ENCODE data around the gene COL13A1.

Gene COL13A1

DNA sequence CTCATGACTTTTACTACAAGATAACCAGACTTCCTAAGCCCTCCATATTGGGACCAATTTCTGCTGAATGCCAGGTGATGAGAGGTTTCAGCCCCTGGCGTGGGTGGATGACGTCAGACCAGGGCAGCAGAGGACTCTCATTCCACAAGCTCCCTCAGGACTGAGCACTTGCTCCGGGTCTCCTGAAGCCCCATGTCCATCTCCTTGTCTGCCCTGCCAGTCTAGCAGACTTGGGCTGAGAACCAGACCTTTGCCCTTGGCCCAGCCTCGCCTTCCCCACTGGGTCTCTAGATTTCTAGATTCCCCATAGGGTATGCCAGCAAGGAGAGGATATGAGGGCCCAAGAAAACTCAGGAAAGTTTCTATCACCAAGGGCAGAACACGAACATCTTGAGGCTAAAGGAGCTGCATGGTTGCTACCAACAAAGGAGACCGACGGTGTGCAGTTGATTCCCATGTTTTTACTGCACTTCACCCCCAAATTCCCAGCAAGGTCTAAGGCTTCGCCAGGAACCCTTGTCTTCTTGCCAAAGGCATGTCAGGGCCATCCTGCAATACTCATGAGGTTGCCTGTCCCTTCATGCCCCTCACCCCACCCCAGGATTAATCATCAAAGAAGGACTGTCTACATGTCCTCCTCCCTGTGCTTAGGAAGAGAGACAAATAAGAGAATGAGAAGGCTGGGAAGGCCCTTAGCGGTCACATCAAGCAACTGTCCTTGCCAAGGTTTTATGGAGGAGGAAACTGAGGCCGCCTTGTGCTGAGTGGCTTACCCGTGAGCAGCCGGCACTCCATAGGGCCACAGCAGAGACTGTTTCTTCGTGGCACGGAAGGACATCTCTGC, 154.4 kb downstream of the COL13A1 start:
- DNase-seq, result no peak

DNA sequence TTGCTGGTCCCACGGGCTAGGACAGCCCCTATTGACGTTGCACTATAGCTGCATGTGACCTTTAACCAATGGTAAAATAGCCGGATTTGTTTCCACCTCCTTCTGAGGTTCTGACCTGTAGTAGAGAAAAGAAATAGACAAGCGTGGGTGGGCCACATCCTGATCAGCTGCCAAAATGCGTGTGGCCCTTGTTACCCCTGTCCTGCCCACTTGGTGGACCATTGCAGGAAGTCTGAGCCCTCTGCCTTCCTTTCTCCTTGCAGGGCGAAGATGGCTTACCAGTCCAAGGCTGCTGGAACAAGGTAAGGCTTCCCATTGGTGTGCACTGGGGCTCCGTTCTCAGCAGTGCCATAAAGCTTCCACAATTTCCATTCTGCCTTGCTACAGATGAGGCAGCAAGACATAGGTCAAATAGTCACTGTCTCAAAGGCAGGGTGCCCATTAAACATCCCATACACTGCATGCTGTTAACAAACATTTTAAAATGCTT, 155.1 kb downstream of the COL13A1 start:
- no peak for DNase-seq

DNA sequence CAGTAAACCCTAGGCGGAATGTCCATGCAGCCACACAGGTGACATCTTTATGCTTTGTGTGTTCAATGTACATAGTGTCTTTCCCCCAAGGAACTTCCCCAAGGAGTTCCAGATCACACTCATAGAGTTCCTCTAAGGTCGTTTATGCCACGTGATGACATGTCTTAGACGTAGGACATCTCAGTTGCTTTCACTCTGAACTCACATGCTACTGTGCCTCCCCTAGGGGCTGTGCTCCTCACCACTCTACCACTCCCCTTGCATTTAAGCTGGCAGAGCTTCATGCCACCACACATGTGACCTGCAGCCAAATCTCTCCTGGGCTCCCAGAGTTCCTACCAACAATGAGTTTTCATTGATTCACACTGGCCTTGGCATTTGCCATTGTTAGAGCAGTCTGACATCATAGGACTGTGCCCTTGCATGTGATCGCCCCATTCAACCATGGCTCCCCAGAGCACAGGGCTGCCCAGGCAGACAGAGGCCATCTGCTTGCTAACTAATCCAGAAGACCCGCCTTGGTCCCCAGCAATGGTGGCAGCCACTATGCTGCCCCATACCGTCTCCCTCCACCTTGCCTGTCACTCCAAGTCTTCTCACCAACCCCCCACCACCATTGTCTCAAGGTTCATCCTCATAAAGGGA, 155.7 kb downstream of the COL13A1 start:
- no peak for DNase-seq

DNA sequence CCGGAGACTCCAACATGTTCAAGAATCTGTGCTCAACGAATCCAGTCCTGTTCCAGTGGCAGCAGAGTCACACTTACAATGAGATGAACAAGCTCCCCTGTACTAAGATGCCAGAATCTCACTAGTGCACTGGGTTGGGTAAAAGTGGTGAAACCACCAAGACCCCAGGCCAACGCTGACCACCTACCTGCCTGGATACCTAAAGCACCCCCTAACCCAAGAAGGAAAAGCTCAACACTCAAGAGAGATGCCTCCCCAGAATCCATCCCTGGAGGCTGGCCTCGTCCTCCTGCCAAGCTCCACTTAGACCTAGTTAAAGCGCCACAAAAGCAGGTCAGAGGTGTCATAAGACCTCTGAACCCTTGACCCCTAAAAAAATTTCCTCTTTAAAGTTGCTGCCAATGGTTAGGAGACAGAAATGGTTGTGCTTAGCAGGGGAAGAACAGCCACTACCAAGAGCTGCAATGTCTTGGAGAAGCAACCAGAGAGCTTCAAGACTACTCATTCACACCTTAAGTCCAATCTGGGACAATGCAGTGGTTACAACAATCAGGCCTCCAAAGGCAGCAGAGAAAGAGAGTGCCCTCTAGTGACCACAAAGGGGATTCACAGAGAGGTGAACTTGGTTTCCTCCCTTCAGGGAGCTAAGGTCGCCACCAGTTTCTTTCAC, 156.3 kb downstream of the COL13A1 start:
- DNase-seq, result no peak

DNA sequence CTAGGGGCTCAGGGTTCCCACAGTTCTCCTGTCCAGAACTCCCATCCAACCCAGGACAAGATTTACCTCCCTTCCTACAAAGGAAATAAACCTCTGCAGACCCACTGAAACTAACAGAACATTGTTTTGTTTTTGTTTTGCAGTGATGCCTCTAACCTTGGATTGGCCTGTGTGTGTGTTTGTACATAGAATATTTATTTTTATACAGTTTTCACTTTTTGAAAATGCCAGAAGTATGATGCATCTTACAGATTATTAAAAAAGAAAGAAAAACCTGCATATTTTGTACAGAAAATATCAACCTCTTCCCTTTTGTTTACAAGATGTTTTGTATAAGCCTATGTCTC, 156.8 kb downstream of the COL13A1 start:
- no peak for DNase-seq

DNA sequence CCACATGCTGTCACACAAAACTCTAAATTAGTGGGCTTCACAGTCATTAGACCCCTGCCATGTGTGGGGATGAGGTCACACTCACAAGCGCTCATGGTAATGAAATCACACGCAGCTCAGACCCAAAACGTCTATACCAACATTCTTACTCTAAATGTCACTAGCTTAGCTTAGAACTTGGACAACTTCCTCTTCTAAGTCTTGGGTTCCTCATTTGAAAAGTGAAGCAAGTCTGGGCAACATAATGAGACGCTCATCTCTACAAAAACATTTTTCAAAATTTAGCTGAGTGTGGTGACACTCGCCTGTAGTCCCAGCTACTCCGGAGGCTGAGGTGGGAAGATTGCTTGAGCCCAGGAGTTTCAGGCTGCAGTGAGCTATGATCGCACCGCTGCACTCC, 158.2 kb downstream of the COL13A1 start:
- DNase-seq, result no peak

DNA sequence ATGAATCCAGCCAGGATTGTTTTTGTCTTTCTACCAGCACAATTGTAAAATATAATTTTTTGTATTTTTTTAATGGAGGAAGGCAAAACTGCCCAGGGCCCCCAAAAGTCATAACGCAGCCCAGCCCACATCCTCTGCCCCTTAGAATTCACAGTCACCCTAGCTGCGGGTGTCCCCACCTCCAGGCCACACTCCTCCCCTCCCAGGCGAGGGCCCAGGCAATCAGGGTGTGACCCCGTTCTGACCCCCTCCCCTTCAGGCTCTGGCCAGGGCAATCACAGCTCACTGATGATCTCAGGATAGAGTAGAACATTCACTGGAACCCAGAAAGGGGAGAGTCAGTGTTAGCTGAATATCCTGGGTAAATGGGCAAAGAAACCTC, 158.9 kb downstream of the COL13A1 start:
- no peak for DNase-seq

DNA sequence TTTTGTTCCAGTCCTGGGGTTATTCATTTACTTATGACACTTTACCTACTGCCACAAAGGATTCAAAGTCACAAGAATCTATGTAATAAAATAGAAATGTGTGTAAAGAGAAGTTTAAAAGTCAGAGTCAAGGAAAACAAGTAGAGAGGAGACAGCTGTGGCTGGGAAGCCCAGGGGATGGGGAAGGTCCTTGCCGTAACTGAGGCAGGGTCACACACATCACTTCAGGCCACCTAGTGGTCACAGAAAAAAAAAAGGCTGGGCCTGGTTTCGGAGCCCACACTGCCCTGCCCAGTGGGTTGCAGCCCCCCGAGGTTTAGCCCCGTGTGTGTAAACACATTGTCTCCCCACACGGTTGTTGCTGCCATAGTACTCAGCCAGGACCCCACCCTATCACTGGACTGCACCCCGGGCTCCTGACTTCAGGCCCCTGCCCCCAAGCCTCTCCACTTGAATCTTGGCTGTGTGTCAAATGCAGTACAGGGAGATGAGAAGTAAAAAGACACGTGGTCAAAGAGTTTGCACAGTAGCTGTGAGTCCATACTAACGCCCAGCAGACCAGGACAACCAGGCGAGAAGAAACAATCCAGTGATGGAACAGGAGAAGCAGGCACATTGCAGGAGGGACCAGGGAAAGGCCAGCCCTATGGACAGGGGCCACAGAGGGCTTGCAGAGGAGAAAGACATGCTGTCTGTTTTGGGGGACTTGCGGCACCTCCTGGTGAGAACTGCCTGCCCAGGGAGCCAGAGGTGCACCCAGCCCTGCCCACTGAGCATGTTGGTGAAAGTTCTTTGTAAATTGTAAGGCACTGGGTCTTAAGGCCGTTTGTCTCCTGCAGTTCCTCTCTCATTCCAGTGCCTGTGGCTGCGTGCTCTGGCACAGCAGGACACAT, 159.5 kb downstream of the COL13A1 start:
- DNase-seq, result no peak

DNA sequence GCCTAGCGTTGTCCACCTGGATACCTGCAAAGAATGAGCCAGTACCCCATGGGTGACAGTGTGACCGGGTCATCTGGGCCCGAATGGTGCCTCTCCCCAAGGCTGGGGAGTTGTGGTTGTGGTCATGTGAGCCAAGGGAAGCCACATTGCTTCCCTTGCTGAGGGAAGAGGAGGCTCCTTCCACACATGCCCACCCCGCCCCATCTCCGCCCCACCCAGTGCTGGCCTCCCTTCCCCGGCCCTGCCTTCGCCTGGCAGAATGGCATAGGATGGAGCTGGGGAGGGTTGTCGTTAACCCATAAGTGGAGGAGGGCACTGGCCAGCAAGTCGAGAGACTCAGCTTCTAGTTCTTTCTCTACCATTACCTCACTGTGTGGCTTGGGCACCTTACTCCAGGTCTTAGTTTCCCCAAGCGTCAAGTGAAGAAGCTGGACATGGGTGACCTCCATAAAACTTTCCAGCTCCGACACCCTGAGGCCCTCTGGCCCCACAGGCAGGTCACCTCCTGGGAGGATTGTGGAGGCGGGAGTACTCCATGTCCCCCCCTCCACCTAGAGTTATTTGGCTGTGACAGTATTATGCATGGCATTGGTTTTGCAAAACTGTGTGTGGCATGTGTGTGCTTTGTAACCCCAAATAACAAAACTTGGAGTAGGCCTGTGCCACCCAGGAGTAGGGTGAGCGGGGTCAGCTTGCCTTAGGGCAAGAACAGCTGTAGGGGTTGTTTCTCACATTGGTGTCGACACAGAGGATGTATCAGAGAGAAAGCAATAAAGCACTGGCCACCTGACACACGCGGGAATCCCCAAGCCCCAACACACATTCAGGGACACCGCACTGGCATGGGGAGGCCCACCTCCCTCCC, 160.4 kb downstream of the COL13A1 start:
- DNase-seq, result no peak

DNA sequence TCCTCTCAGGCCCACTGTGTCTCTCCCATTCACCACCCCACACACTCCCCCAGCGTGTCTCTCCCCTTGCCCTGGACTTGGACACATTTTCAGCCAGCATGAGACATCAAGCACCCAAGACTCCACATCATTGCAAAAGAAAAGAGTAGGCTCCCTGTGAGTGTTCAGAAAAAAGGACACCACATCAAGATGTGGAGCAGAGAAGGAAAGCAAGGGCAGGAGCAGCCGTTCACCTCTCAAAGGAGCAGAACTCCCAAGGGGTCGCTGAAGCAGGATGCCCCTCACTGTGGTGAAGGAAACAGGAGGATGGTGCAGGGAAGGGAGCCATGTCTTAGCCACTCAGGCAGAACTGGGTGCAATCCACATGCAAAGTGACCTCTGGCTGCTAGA, 161.0 kb downstream of the COL13A1 start:
- no peak for DNase-seq

DNA sequence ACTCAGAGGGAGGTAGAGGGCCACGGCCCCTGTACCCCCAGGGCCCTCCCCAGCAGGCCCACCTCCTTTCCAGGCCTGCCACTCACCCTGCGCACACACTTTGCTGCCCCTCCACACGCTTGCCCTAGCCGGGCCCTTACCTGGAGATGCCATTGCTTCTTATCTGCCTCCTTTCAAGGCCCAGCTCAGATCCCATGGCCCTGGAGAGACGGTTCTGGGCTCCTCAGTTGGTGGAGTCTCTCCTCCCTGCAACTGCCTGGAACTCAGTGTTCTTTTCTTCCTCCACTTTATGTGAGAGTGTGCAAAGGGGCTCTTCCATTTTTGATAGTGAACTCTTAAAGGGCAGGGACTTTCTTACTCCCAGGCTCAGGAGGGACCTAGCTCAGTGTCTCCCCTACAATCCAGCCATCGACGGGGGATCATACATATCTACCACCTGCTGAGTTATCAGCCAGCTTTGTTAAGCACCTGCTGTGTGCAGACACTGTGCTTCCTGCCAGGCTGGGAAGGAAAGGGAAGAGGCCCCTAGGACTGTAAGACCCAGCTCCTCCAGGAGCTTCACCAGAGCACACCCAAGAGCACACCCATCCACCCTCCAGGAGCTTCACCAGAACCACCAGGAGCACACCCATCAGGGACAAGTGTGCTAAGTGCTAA, 161.6 kb downstream of the COL13A1 start:
- DNase-seq, result no peak

DNA sequence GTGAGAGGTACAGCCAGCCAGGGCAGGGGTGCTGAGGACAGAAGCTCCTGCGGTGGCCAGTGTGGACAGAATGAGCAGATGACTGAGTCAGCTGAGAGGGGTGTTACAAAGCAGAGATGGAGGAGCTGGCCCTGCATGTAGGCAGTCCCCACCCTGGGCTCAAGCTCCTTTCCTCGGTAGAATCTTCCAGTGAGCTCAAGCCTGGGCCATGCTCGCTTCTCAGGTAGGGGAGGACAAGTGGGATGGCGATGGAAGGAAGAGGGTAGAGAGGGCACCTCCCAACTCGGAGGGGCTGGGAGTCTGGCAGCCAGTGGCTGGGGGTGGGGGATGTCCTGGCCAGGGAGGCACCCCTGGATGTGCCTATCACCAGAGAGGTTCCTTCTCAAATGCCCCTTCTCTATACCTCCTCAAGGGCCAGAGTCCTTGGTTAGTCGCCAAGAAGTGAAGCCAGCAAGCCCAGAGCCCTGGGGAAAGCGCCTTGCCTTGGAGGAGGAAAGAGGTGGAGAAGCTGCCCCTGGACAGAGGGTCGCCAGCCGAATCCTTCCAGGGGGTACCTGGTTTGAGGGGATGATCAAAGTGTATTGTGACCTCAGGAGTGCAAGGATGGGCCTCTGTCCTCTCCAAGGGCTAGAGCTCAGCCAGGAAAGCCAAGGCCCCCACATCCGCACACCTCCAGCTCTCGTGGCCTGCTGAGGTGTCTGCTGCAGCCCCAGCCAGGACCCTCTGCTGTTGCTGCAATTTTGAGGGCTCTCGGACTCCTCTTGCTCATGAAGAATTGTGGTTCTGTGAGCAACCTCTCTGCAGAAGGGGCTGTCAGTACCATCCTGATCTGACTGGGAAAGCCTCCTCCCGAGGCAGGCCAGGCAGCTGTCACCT, 162.4 kb downstream of the COL13A1 start:
- DNase-seq, result no peak

DNA sequence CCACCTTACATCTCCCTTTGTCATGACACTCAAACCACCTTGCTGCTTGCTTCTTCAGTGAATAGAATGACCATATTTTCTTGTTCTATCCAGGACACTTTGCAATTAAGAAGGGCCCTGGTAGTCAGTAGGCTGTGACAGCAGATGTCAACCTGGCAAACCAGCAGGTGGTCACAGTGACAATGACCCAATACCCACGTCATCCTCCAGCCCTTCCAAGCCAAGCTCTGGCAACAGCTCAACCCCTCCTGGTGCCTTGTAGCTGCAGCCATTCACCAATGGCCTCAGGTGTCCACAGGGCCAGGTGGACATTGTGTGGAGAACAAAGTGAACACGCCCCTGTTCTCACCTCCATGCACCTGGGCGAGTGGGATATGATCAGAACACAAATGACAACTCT, 163.4 kb downstream of the COL13A1 start:
- DNase-seq, result no peak

DNA sequence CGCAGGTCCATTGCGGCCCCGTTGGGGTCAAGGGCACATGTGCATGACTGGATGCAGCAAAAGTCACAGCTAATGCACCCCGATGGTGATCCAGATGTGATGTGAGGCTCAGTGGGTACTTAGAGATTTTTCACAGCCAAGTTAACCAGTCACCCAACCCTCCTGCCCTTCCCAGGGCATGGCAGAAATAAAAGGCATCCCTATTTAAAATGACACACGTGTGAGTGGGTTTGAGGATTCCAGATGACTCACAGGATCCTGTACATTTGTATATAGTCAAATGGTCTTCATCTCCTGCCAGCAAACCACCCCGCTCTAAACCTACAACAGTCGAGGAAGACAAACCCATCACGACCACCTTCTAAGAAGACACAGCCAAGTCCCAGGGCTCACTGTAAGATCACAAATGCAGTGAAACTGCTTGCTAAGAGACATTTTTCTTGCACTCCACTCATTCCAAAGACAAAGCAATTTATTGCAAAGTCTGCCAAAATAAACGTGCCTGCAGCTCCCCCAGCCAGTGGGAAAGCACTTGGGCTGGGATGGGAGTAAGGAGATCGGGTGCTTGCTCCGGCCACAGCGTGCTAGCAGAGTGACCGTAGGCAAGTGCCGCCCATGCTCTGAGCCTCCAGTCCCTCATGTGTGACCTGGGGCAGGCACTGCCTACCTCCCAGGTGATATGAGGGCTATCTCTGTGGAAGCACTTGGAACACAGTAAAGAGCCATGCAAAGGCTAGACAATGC, 164.4 kb downstream of the COL13A1 start:
- no peak for DNase-seq

DNA sequence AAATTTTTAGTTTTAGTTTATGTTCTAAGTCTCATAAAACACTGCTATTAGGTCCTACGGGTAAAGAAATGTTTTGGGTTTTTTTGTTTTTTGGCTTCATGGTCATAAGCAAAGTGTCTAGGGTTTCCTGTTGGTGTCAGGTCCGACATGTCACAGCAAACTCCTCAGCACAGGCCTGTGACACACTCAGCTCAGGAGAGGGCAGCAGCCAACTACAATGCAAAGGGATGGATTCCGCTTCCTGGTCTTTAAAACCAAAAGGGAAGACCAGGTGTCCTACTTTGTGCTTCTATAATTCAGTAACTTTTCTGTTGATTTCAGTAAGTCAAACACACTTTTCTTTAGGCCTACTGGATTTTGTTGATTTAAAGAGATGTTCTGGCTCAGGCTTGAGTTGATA, 167.1 kb downstream of the COL13A1 start:
- no peak for DNase-seq

DNA sequence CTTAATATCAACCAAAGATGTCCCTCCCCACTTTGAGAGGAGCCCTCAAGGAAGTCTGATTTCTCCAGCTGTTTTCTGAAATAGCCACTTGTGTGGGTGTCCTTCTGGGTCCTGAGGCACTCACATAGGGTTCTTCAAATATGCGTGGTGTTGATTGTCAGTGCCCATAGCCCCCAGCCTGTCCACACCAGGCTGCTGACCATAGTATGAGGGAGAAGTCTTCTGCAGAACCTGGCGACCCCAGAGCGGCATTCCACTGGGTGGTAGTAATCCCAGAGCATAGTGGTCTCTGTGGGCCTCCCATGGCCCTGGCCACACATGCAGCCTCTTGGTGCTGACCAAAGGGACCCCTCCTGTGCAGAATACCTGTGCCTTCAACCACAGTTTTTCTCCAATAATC, 168.3 kb downstream of the COL13A1 start:
- DNase-seq, result no peak

DNA sequence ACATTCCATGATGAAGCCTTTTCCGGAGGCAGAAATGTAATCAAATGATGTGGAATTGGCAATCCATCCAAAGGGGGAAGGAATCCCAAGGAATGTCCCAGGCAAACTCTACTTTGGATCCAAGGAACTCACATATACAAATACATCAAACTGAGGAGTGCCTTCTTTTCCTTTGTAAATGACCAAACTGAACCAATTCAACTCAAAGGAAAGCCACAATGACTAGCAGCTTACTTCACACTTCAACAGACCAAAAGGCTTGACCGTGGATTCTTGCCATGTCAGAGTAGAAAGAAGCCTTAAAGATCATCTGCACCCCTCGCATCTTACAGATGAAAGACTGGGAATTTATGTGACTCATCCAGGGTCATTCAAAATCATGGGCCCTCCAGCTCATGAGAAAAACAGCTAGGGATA, 171.3 kb downstream of the COL13A1 start:
- no peak for DNase-seq

DNA sequence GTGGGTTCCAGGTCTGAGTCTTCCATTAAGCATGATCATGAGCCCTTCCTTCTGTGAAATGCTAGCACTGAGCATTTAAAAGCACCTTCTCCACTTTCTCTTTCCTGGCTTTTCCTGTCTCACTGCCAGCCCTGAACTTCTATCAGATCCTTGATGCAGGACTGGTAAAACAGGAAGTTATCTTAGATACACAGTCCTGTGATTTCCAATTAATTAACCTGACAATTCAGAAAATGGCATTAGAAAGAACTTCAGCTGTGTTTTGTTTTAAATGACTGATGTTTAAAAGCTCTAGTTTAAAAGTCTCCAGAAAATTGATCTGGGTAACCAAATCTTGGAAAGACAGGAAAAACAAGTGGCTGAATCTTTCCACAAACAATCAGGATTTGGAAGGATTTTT, 172.0 kb downstream of the COL13A1 start:
- DNase-seq, result no peak

DNA sequence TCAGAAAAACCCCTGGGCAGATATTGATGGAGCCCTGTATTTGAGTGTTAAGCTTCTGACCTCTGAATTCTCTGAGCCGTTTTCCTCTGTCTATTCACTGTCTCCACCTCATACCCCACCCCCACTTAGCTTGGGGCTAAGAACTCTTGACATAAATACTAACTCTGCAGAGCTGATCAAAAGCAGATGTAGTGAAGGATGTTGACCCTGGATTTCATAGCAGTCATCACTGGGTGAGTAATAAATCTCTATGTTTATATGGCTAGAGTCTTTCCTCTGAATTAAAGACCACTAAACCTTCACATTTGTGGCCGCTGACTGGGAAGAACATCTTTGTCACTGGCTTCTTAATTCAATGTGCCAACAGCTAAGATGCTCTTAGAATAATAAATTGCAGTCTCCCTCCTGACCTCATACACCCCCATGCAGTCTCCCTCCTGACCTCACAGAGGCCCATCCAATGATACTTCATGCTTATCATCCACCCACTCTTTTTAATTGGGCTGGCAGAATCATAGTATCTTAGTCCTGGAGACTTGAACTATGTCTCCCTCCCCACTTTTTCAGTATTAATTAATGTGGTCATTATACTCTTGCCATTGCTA, 172.9 kb downstream of the COL13A1 start:
- DNase-seq, result no peak
